Psoas muscle (tissue), 8 donors: ENCODE data around the gene POC1A. TPM values are rescaled to one million over a fixed set of nuclear protein-coding genes. Genes with fewer than 3 reads are reported as not detected.
"Not testable (repeated sequence)": the region's sequence is repeated elsewhere in the genome, so short reads cannot be mapped to it uniquely, and the experiment has no call there.

Experiments
- ATAC-seq, 4 donors: fragments of 200-7000 bp; cut with Tn5 transposase; one replicate each; pipeline ENCODE4 v1.9.1; 2020; ENCODE audit warnings: moderate library complexity in 3 of 4, mild to moderate bottlenecking in 2 of 4
- DNase-seq, 2 donors: peaks; one replicate each; pipeline ENCODE4 v3.0.0-alpha.2; 2020
- H3K27ac ChIP-seq: fragments of 200-600 bp; one replicate; pipeline ENCODE4 v1.8.0; 2022
- H3K27me3 ChIP-seq, 3 donors: fragments of 200-600 bp in 1 of 3; one replicate each; pipeline versions ENCODE4 v1.6.1 to v1.8.0; 2013 to 2022; ENCODE audit warnings: low read length in 2 of 3, mild to moderate bottlenecking in 2 of 3, moderate library complexity in 1 of 3; ENCODE audit not compliant: insufficient read depth in 3 of 3
- H3K36me3 ChIP-seq, 2 donors: fragments of 200-600 bp in 1 of 2; one replicate each; pipeline versions ENCODE4 v1.6.1 to v1.8.0; 2013 to 2022; ENCODE audit warnings: low read depth in 1 of 2, mild to moderate bottlenecking in 1 of 2, moderate library complexity in 1 of 2; ENCODE audit not compliant: insufficient read depth in 1 of 2
- H3K4me1 ChIP-seq: fragments of 200-600 bp; one replicate; pipeline ENCODE4 v1.8.0; 2022
- H3K4me3 ChIP-seq: fragments of 200-600 bp; one replicate; pipeline ENCODE4 v1.8.0; 2022; ENCODE audit warnings: mild to moderate bottlenecking
- H3K9me3 ChIP-seq: fragments of 200-600 bp; one replicate; pipeline ENCODE4 v1.8.0; 2022
- WGBS, 3 donors: extraction: QIAGEN DNeasy Blood & Tissue Kit; methylation state at CpG; one replicate each; pipeline versions ENCODE4 v1.1.6 to v1.1.7; 2013; 5-methylcytosine and 5-hydroxymethylcytosine counted together
- intact Hi-C, 2 donors: fragments of 100-400 bp; cut with DNase I; formaldehyde crosslinking; loops; one replicate each; pipeline versions ENCODE4 v1.11.0 to v1.14.2; 2022
- polyA plus RNA-seq, 3 donors: library from polyadenylated mRNA; stranded (reverse); fragments of 200-250 nt; gene quantifications; one replicate each; pipeline ENCODE4 v1.2.3, GENCODE V29; 2013
- total RNA-seq, 4 donors: library from RNA; stranded (reverse); fragmentation: NEBNext Ultra II Directional in 2 of 4; extraction: Animal tissue kit (Norgen Biotek cat#: 25700) in 2 of 4; gene quantifications; one replicate each; pipeline versions ENCODE4 v1.2.1 to v1.2.4, GENCODE V29; 2021 to 2023
- TF ChIP-seq, protein P1 (sequence below): fragments of 200-600 bp; IDR thresholded peaks from one replicate; pipeline ENCODE4 v1.8.0; 2022; ENCODE audit warnings: antibody characterized with exemption
- donor health status: healthy with polysubstance abuse.
- donor health status: DM: no; HTN: no; CAD: no; lungs with moderate emphysema.
- donor health status: Bipolar disorder and iron deficiency.
- donor health status: healthy.
- donor health status: DM: yes; HTN: yes; CAD: no.
- donor health status: DM: no; HTN: no; CAD: no.
- donor health status: DM: no; HTN: no; CAD: no.
- donor health status: DM: yes; HTN: yes; CAD: no.

The POC1A gene
- total and polyA plus RNA-seq, 7 donors, result 0.87 to 3.2 (median 1.7) TPM

DNA sequence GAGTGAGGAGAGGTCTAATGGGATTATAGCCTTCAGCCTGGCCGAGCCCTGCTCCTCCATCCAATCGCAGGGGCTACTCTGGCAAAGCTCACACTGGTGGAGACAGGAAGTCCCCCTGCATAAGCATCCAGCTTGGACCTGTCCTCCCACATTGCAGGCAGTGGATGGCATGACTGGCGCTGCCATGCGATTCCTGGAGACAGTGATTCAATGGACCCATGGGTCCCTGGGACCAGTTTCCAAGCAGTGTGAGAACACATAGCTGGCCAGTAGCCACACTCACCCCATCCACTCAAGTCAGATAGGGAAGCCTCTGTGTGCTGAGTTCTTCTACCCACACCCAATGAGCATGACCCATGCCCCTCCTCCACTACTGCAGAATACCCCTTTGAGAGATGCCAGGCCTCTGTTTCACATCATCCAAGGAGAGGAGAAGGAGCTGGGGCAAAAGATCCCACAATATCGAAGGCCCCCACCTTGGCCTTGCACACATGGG, 18.1 kb upstream of the POC1A start:
- 83 to 92% (median 88%) methylated on average over 5 of the region's 5 CpGs for WGBS, 3 donors
- DNase-seq, result no peak
- intact Hi-C loops, result no loop called here

DNA sequence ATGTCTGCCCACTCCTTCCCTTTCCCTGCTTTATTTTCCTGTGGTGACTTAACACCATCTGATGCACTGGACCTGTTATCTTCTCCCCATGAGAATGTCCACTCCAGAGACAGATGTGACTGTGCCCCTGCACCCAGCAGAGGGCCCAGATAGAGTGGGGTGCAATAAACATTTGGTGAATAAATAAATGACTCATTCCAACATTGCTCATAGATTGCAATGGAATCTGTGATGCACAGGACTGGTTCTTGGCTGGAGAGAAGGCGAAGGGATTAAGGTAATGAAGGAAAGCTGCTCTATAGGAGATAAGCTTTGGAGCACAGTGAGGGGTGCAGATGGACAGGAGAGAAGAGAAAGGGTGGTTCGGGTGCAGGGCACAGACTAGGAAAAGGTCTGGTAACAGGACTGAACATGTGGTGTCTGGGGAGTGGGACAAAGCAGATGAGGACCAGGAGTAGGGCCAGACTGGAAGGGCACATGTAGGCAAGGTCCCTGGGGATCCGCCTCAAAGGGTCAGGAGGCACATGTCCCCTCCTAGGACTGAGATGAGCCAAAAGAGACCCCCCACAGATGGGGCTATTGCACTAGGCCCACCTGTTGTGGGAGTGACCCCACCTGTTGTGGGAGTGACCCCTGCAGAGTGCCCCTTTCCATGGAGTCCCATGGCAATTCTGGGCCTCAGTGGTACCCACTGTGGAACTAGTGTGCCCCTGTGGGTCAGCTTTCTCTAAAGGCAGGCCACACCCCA, 17.5 kb upstream of the POC1A start:
- no peak for DNase-seq
- H3K4me1 ChIP-seq, result no peaks in the 10 kb centered on the region
- TF ChIP-seq, protein P1, sequence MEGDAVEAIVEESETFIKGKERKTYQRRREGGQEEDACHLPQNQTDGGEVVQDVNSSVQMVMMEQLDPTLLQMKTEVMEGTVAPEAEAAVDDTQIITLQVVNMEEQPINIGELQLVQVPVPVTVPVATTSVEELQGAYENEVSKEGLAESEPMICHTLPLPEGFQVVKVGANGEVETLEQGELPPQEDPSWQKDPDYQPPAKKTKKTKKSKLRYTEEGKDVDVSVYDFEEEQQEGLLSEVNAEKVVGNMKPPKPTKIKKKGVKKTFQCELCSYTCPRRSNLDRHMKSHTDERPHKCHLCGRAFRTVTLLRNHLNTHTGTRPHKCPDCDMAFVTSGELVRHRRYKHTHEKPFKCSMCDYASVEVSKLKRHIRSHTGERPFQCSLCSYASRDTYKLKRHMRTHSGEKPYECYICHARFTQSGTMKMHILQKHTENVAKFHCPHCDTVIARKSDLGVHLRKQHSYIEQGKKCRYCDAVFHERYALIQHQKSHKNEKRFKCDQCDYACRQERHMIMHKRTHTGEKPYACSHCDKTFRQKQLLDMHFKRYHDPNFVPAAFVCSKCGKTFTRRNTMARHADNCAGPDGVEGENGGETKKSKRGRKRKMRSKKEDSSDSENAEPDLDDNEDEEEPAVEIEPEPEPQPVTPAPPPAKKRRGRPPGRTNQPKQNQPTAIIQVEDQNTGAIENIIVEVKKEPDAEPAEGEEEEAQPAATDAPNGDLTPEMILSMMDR, result no peak
- ATAC-seq, result no peak
- H3K27me3 ChIP-seq, result no peaks in the 10 kb centered on the region
- no peaks in the 10 kb centered on the region for H3K36me3 ChIP-seq
- H3K27ac ChIP-seq, result no peak overlapping the region
- intact Hi-C loops, result no loop called here
- no peaks in the 10 kb centered on the region for H3K9me3 ChIP-seq
- no peak overlapping the region for H3K4me3 ChIP-seq
- WGBS, 3 donors, result 86 to 93% (median 89%) methylated on average over 3 of the region's 3 CpGs

More for the DNA sequence above, 18.1 kb upstream of the POC1A start:
- H3K4me1 ChIP-seq, result no peaks in the 10 kb centered on the region
- no peaks in the 10 kb centered on the region for H3K27me3 ChIP-seq
- no peak overlapping the region for H3K4me3 ChIP-seq
- TF ChIP-seq, protein P1, result no peak
- ATAC-seq, result no peak
- no peak overlapping the region for H3K27ac ChIP-seq
- no peaks in the 10 kb centered on the region for H3K36me3 ChIP-seq
- H3K9me3 ChIP-seq, result no peaks in the 10 kb centered on the region

DNA sequence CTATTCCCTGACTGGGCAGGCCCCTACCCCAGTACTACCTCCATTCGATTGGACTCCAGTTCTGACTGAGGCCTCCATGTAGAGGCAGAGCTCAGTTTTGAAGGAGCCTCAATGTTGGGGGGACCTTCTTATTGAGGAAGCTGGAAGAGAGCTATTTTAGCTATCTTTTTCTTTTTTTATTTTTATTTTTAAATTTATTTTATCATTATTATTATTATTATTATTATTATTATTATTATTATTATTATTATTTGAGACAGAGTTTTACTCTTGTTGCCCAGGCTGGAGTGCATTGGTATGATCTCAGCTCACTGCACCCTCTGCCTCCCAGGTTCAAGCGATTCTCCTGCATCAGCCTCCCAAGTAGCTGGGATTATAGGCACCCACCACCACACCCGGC, 16.0 kb upstream of the POC1A start:
- ATAC-seq, H3K27me3 ChIP-seq, H3K4me1 ChIP-seq, H3K27ac ChIP-seq, H3K4me3 ChIP-seq, H3K9me3 ChIP-seq, DNase-seq, intact Hi-C loops, H3K36me3 ChIP-seq: not testable (repeated sequence)
- 96 to 97% (median 97%) methylated on average over 3 of the region's 3 CpGs for WGBS, 3 donors

DNA sequence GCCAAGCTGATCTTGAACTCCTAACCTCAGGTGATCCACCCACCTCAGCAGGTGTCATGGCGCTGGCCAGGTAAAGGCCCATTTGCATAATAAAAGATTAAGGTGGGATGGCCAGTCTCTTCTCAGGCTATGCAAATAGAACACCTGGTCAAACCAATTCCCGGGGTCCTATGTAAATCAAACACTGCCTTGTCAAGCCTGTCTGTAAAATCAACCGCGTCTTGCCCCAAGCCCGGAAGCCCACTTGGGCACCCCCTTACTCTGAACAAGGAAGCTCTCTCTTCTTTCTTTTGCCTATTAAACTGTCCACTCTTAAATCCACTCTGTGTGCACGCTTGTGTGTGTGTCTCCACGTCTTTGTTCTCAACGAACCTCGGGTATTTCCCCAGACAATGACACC, 13.0 kb upstream of the POC1A start:
- intact Hi-C loops, result no loop called here
- TF ChIP-seq, protein P1, result no peak
- Histone ChIP-seq H3K36me3 (no peaks in the 10 kb centered on the region), H3K4me3 (no peak overlapping the region), H3K9me3 (no peaks in the 10 kb centered on the region), H3K27me3 (no peaks in the 10 kb centered on the region), H3K4me1 (no peaks in the 10 kb centered on the region), H3K27ac (no peak overlapping the region)
- 45 to 47% (median 46%) methylated on average over 9 of the region's 9 CpGs for WGBS, 3 donors
- ATAC-seq, result no peak
- no peak for DNase-seq

DNA sequence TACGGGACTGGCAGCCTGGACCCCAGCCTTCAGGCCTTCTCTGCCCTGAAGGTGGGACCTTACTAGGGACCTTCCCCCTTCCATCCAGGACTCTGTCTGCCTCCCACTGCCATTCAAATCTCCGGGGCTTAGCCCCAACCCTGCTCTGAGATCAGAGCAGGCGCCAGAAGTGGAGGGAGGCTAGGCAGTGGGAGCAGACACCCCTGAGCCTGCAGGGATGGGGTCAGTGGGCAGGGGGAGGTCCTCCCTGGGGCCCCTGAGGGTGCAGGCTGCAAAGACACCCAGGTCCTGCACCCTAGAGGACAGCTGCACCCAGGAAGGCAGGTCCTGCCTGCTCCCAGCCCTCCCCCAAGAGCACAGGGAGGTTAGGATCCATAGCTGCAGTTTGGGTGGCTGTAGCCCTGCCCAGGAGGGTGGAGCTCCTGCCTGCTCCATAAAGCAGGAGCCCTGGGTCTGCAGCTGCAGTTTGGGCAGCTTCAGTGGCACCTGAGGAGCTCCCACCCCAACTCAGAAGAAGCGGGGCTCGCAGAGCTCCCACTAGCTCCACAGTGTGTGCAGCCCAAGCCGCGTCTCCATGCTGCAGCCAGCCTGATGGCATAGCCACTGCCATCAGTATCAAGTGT, 8.1 kb upstream of the POC1A start:
- Histone ChIP-seq H3K27me3 (no peaks in the 10 kb centered on the region), H3K4me1 (peaks cover 4% of the 10 kb centered on the region), H3K9me3 (no peaks in the 10 kb centered on the region), H3K36me3 (no peaks in the 10 kb centered on the region), H3K27ac (no peak overlapping the region), H3K4me3 (no peak overlapping the region)
- DNase-seq, result peak in 1 of 2 donors; percentile 27
- ATAC-seq, result no peak
- intact Hi-C loops, result no loop called here
- 85 to 87% (median 85%) methylated on average over 7 of the region's 7 CpGs for WGBS, 3 donors
- TF ChIP-seq, protein P1, result no peak
